Left forelimb (tissue), 1 donor: ENCODE results near the gene VEZF1.

Source experiments
- DNase-seq: peaks from one replicate; pipeline ENCODE4 v3.0.0-alpha.2; 2018; ENCODE audit warnings: low spot score

The VEZF1 gene

DNA sequence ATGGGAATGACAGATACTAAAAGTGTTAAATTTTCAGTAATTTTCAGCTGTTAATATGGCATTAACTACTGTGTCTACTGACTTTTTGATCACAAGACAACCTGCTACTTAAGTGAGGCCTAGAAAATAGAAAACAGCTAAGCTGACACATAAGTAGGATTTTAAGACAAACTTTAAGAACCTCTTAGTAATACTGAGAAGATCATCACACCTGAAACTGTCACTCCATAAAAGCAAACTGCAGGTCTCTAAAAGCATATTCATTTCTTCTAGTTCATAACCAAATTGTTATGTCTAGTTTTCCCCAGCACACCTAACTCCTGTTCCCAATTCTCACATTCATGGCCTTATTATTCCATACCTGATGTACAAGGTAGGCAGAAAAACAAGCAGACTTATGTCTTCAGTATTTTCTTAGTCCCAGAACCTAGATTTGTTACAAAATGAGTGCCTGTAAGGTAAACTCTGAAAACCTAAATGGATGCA, 11.0 kb upstream of the VEZF1 start:
- DNase-seq, result no peak

DNA sequence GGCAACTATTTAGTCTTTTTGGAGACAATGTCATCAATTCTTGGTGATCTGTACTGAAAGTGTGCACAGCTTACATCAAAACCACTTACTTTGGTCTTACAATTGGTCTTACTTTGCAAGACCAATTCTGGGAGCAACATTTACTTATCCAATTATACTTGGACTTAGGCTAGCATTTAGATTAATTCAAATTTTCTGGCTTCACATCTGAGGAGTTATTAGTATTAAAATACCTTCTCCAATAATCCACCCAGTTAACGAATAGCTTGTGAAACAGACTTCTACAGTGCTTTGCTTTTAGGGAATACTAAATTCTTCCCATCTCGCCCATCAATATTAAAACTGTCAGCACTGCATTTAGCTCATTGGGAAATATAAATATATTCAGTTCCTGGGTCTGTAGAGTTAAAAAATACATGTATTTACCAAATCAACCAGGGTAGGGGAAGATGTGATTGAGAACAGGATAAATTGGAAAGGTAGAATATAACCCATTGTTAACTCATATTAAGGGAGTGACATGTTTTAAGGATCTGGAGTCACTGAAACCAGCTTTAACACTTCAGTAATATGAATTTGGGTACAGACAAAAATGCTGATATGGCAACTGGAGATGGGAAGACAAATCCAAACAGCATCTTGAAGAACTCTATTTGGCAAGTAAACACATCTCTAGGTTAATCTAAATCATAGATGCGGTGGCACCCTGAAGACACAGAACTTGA, 9.2 kb upstream of the VEZF1 start:
- no peak for DNase-seq

GRCh38 chr17:57995076-57995956, 7.3 kb upstream of the VEZF1 start:
- DNase-seq, result peak; percentile 76

DNA sequence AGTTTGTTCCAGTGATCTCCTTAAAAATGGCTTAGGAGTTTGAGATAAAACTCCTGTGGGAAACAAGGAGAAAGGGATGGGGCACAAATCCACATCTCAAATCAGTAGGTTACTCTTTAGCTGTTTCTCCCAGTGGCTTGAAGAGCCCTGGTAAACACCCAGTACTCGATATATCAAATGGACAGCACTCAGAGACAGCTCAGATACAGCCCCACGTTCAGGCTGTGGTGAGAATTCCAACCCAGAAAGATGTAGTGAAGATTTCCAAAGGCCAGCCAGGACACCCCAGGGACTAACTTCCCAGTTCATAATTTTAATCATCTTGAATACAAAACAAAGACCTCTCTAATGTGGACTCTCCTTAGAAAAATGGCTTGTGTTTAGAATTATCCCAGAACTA, 6.4 kb upstream of the VEZF1 start:
- no peak for DNase-seq

DNA sequence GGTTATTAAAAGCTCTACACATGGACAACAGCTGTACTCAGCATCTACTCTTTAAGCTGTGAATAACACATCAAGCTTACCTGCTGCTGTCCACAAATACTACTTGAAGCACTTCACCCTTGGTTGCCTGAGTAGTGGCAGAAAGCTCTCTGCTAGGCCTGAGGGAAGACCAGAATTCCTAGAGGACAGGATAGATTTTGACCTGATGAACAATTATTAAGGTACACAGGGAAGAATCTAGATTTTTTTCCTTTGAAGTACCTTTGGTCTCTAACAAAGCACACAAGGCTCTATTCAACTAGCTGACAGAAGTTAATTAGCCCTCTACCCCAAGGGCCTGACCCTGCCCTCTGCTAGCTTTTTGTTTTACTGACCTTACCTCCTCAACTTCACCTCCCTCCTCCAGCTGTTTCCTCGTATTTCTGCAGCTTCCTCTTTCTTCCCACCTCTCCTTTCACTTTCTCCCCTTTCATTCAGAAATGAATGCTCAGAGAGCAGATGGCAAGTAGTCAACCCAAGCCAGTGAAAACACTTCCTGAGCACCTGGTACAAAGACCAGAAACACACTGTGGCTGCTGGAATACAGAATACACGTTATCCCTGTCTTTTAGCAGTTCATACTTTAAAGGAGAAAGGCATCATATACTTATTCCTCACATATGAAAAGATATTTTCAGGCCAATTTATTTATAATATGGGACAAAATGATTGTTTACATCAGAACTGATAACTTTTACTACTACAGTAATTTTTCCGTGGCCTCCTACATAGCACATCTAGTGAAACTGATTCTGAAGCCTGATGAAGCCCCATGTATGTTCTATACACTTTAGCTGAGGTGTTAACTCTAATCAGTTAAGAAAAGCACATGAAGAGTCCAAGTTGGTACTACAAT, 5.7 kb upstream of the VEZF1 start:
- no peak for DNase-seq

- DNase-seq, result no peak
These were observed 3.5 kb upstream of the VEZF1 start for GRCh38 chr17:57991537-57991936.

DNA sequence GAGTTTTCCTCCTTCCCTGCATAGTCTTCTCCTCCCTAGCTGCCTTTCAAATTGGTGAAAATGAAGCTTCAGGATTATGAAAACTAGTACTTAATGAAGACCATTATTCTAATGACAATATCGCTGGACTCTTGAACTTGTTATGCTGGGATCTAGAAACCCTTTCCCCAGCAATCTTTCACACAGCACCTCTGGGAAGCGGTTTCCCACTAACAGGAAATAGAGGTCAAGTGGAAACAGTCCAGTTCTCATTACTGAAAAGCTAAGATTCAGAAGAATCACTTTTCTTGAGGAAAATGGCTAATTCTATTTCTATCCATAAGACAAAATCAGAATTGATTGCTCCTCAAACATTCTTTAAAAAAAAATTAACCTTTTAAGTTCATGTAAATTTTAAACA, 2.0 kb upstream of the VEZF1 start:
- no peak for DNase-seq

GRCh38 chr17:57988301-57989250, 522 bp upstream of the VEZF1 start:
- DNase-seq, result no peak

DNA sequence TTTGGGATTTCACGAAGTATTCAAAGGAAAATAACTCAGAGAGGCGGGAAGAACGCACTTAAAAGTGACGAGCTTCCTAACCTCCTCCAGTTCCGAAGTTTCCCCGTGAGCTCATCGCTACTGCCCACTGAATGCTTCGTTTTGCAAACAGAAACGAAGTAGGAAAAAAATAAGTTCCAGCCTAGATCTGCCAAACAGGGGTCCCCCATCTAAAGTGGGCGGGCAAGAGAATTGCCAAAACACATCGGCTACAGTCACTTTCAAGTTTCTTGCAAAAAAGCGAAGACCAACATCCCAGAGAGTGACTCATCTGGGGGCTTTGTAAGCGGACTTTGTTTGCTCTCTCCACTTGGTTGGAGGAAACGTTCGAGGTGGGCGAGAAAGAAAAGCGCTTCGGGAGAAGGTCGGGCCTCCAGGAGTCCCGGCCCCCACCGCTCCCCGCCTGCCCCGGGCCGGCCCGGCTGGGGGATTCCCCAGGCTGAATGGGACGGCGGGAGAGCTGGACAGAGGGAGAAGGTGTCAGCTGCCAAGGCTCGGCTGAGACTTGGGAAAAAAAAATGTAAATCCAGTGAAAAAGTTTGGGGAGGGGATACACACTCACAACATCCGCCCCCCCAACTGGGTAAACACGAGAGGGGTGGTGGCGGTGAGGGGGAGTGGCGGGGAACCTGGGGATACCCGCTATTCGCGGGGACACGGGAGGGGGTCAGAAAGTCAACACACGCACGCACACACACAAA, 1.0 kb downstream of the VEZF1 start:
- peak; percentile 76 for DNase-seq

- DNase-seq, result no peak
These were observed 2.4 kb downstream of the VEZF1 start for GRCh38 chr17:57985675-57985974.

- DNase-seq, result no peak
These were observed 2.9 kb downstream of the VEZF1 start for GRCh38 chr17:57984936-57985674.

GRCh38 chr17:57984261-57984890, 3.7 kb downstream of the VEZF1 start:
- DNase-seq, result no peak

DNA sequence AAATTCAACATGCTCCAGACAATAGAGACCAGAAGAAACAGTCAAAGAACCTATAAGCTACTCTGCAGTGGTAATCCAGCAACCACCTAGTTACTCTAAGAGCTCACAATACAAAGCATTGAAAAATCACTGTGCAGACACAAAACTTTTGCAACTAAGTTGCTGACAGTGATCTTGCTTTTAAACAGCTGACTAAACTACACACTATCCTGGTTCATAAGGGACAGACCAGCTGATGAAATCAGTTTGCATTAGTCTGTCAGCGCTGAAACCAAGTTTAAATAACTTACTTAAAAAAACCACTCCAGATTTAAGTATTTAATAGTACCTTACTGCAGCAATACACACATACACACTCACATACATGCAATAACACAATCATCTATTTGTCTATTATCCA, 4.6 kb downstream of the VEZF1 start:
- no peak for DNase-seq

GRCh38 chr17:57982452-57983170, 5.4 kb downstream of the VEZF1 start:
- no peak for DNase-seq

DNA sequence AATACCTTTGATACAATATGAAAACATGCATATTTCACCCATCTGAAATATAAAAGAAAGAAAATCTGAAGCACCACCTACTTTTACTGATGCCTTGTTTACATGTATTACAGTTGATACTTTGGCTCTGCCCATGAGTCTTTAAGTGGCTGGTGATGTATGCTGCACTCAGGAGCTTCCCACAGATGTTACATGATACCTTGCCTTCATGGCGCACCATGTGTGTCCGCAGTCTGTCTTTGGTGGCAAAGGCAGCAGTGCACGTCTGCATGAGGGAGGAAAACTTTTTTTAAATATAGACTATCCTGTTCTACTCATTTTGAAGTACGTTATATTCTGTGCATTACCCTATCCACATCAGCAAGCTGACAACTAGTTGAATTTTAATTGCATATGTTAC, 7.5 kb downstream of the VEZF1 start:
- DNase-seq, result no peak

- no peak for DNase-seq
These were observed 9.0 kb downstream of the VEZF1 start for GRCh38 chr17:57979076-57979475.

DNA sequence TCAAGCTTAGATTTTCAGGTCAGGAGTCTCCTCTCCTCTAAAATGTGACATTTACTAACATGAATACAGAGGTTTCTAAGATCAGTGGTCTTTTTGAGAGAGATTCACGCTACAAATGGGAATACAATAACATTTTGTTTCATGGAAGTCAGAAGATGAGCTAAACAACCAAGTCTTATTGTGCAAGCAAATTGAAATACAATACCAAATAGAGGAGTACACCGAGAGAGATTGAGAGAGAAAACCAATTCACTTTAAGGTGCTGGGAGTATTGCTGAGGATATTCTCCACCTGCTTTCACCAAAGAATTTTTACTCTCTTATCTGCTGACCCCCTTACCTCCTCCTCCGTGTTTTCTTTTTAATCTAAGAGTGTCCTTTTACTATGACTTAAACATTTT, 11.5 kb downstream of the VEZF1 start:
- DNase-seq, result no peak

GRCh38 chr17:57975044-57975443, 13.0 kb downstream of the VEZF1 start:
- DNase-seq, result no peak
